Gastrocnemius medialis (tissue), 4 donors: ENCODE data around the gene SRGAP3. TPM values are rescaled to one million over a fixed set of nuclear protein-coding genes. Genes with fewer than 3 reads are reported as not detected.

Source experiments
- ATAC-seq, 2 donors: fragments of 150-250 bp; one replicate each; pipeline ENCODE4 v1.9.1; 2016
- DNase-seq, 2 donors: peaks; one replicate each; pipeline ENCODE4 v3.0.0-alpha.2; 2019
- H3K27ac ChIP-seq, 4 donors: fragments of 200-600 bp; sonication (generic); 1 replicate in 1 of 4; 2 replicates in 3 of 4; pipeline ENCODE4 v1.5.1; 2016 to 2018; ENCODE audit warnings: mild to moderate bottlenecking in 2 of 4, moderate library complexity in 1 of 4
- H3K27me3 ChIP-seq, 3 donors: fragments of 200-600 bp; sonication (generic) in 2 of 3; 1 replicate in 1 of 3; 2 replicates in 2 of 3; pipeline versions ENCODE4 v1.5.1 to v1.6.0; 2016 to 2019; ENCODE audit warnings: mild to moderate bottlenecking in 1 of 3, moderate library complexity in 1 of 3
- H3K36me3 ChIP-seq, 2 donors: fragments of 200-600 bp; sonication (generic) in 1 of 2; one replicate each; pipeline ENCODE4 v1.5.1; 2017 to 2018
- H3K4me1 ChIP-seq, 2 donors: fragments of 200-600 bp; sonication (generic) in 1 of 2; one replicate each; pipeline ENCODE4 v1.5.1; 2016 to 2017; ENCODE audit warnings: mild to moderate bottlenecking in 2 of 2
- H3K4me3 ChIP-seq, 4 donors: fragments of 200-600 bp; sonication (generic) in 3 of 4; 1 replicate in 1 of 4; 2 replicates in 3 of 4; pipeline ENCODE4 v1.5.1; 2016 to 2019; ENCODE audit warnings: mild to moderate bottlenecking in 2 of 4
- H3K9me3 ChIP-seq, 3 donors: fragments of 200-600 bp; sonication (generic) in 2 of 3; 1 replicate in 1 of 3; 2 replicates in 2 of 3; pipeline ENCODE4 v1.5.1; 2016 to 2019
- CTCF ChIP-seq, 5 experiments: fragments of 450-650 bp in 3 of 5; fragments of 200-600 bp in 2 of 5; sonication (generic) in 2 of 5; IDR thresholded peaks in 4 of 5; conservative IDR thresholded peaks in 1 of 5; 1 replicate in 4 of 5; 2 replicates in 1 of 5; pipeline ENCODE4 v1.5.1; 2016 to 2019; ENCODE audit warnings: antibody characterized with exemption in 5 of 5, mild to moderate bottlenecking in 3 of 5, moderate library complexity in 3 of 5
- POLR2A ChIP-seq, 2 donors: fragments of 450-650 bp; IDR thresholded peaks; one replicate each; pipeline ENCODE4 v1.6.1; 2017; ENCODE audit warnings: antibody characterized with exemption in 2 of 2, mild to moderate bottlenecking in 2 of 2, moderate library complexity in 2 of 2
- in situ Hi-C, 4 donors: fragments of 200-750 bp; cut with MboI; loops; one replicate each; pipeline versions ENCODE4 v1.15.0 to v1.8.0; 2017; ENCODE audit warnings: low sequenced_read_pairs in 4 of 4
- intact Hi-C: fragments of 100-400 bp; cut with DNase I; formaldehyde crosslinking; loops from one replicate; pipeline ENCODE4 v1.15.1; 2023; ENCODE audit warnings: low total_unique reads
- total RNA-seq, 4 donors: library from RNA; depleted of rRNA; stranded (reverse); fragments of >200 nt; gene quantifications; one replicate each; pipeline versions ENCODE4 v1.1.0 to v1.2.3, GENCODE V29; 2016

SRGAP3 gene
- total RNA-seq, 4 donors from 2014 or later, result 1.3 to 2.3 (median 1.8) TPM

- DNase-seq (no peak), ATAC-seq (no peak)
- no peak overlapping the region for H3K4me3 ChIP-seq
- no peaks in the 10 kb centered on the region for H3K9me3 ChIP-seq
- intact Hi-C loops (no loop called here), in situ Hi-C loops (loop anchor here in 1 of 4 donors (10.0 kb wide), 1 partner anchor 75 kb away; no protein-coding TSS in a partner anchor)
- TF ChIP-seq POLR2A (IDR thresholded peaks at IDR 0.05) (no peak), CTCF (IDR thresholded peaks at IDR 0.05 in 4 of 5, conservative IDR thresholded peaks at IDR 0.05 in 1 of 5) (no peak)
- no peaks in the 10 kb centered on the region for H3K4me1 ChIP-seq
- H3K27ac ChIP-seq, result no peak overlapping the region
- H3K27me3 ChIP-seq, result no peaks in the 10 kb centered on the region
- H3K36me3 ChIP-seq, result no peaks in the 10 kb centered on the region
These were observed 189.7 kb downstream of the SRGAP3 start for GRCh38 chr3:9059489-9060400.

GRCh38 chr3:9056581-9056980, 192.9 kb downstream of the SRGAP3 start:
- Histone ChIP-seq H3K27me3 (no peaks in the 10 kb centered on the region), H3K9me3 (no peaks in the 10 kb centered on the region), H3K4me1 (no peaks in the 10 kb centered on the region), H3K4me3 (no peak overlapping the region), H3K27ac (no peak overlapping the region), H3K36me3 (no peaks in the 10 kb centered on the region)
- TF ChIP-seq CTCF (IDR thresholded peaks at IDR 0.05 in 4 of 5, conservative IDR thresholded peaks at IDR 0.05 in 1 of 5), result no peak
- no peak for TF ChIP-seq POLR2A (IDR thresholded peaks at IDR 0.05)
- ATAC-seq (no peak), DNase-seq (no peak)
- intact Hi-C loops (no loop called here), in situ Hi-C loops (no loop called here)

GRCh38 chr3:9047452-9048346, 201.7 kb downstream of the SRGAP3 start:
- in situ Hi-C loops (no loop called here), intact Hi-C loops (no loop called here)
- no peak for ATAC-seq

GRCh38 chr3:9045371-9045770, 204.1 kb downstream of the SRGAP3 start:
- Histone ChIP-seq H3K27ac (no peak overlapping the region), H3K9me3 (no peaks in the 10 kb centered on the region), H3K36me3 (no peaks in the 10 kb centered on the region), H3K4me1 (no peaks in the 10 kb centered on the region), H3K27me3 (no peaks in the 10 kb centered on the region), H3K4me3 (no peak overlapping the region)
- intact Hi-C loops, result no loop called here
- DNase-seq (no peak), ATAC-seq (no peak)
- TF ChIP-seq CTCF (IDR thresholded peaks at IDR 0.05 in 4 of 5, conservative IDR thresholded peaks at IDR 0.05 in 1 of 5) (no peak), POLR2A (IDR thresholded peaks at IDR 0.05) (no peak)
- in situ Hi-C loops, result no loop called here

More at GRCh38 chr3:9047452-9048346, 201.7 kb downstream of the SRGAP3 start:
- H3K4me1 ChIP-seq, result no peaks in the 10 kb centered on the region
- DNase-seq, result no peak
- H3K9me3 ChIP-seq, result no peaks in the 10 kb centered on the region
- H3K27ac ChIP-seq, result no peak overlapping the region
- H3K4me3 ChIP-seq, result no peak overlapping the region
- no peak for TF ChIP-seq POLR2A (IDR thresholded peaks at IDR 0.05)
- TF ChIP-seq CTCF (IDR thresholded peaks at IDR 0.05 in 4 of 5, conservative IDR thresholded peaks at IDR 0.05 in 1 of 5), result no peak
- H3K36me3 ChIP-seq, result no peaks in the 10 kb centered on the region
- H3K27me3 ChIP-seq, result no peaks in the 10 kb centered on the region
